IMR-90 (cell line): Measurements from ENCODE around the gene TRIM66. TPM values are rescaled to one million over a fixed set of nuclear protein-coding genes. Genes with fewer than 3 reads are reported as not detected.

Experiments used
- ATAC-seq: fragments of 200-7000 bp; cut with Tn5 transposase; 2 replicates; pipeline ENCODE4 v1.9.1; 2020; ENCODE audit warnings: low read depth, mild to moderate bottlenecking, moderate library complexity
- BruUV-seq: library from RNA; stranded (reverse); fragments of 400-500 nt; replicated peaks from 2 replicates; lab custom pipeline; 2021; lab: Mats Ljungman, UMichigan
- CTCF ChIA-PET: fragments of 300-600 bp; formaldehyde crosslinking; extraction: SDS; loops from one replicate; lab custom pipeline; 2021; ENCODE audit warnings: antibody characterized with exemption; lab: Yijun Ruan, JAX
- POLR2A ChIA-PET: fragments of 300-600 bp; sonication (Branson Sonifier 250); formaldehyde crosslinking; loops from one replicate; lab custom pipeline; 2022; ENCODE audit warnings: antibody characterized with exemption; ENCODE audit not compliant: unreplicated experiment; lab: Charles Lee
- DNase-seq: peaks from one replicate; pipeline ENCODE4 v3.0.0; 2013
- H2AFZ ChIP-seq: replicated peaks from 2 replicates; pipeline ENCODE3; 2013; ENCODE audit warnings: low read length, mild to moderate bottlenecking; ENCODE audit not compliant: poor library complexity
- H2AK5ac ChIP-seq: 2 replicates; pipeline ENCODE4 v1.6.1; 2013; ENCODE audit warnings: low read depth, low read length, inconsistent platforms
- H2AK9ac ChIP-seq: replicated peaks from 2 replicates; pipeline ENCODE3; 2013; ENCODE audit warnings: mild to moderate bottlenecking, low read depth, low read length, moderate library complexity; ENCODE audit not compliant: poor library complexity
- H2BK120ac ChIP-seq: 2 replicates; pipeline ENCODE4 v1.6.1; 2013; ENCODE audit warnings: low read depth, low read length, inconsistent platforms
- H2BK15ac ChIP-seq: 3 replicates; pipeline ENCODE4 v1.6.1; 2013; ENCODE audit warnings: low read depth, low read length, inconsistent platforms
- H2BK20ac ChIP-seq: 2 replicates; pipeline ENCODE4 v1.6.1; 2013; ENCODE audit warnings: low read depth, mild to moderate bottlenecking, inconsistent platforms, low read length, moderate library complexity
- H2BK5ac ChIP-seq: 2 replicates; pipeline ENCODE4 v1.6.1; 2013; ENCODE audit warnings: mild to moderate bottlenecking, low read depth, low read length, inconsistent platforms; ENCODE audit not compliant: poor library complexity, severe bottlenecking
- H3K14ac ChIP-seq: replicated peaks from 2 replicates; pipeline ENCODE4 v1.6.1; 2013; ENCODE audit warnings: low read depth, low read length, inconsistent platforms
- H3K18ac ChIP-seq: 2 replicates; pipeline ENCODE4 v1.6.1; 2013; ENCODE audit warnings: low read depth, low read length, control low read depth
- H3K23ac ChIP-seq: 2 replicates; pipeline ENCODE4 v1.6.1; 2013; ENCODE audit warnings: low read depth, low read length, inconsistent platforms
- H3K27ac ChIP-seq: 2 replicates; pipeline ENCODE4 v1.5.1; 2013; ENCODE audit warnings: mild to moderate bottlenecking, control low read depth, low read length; ENCODE audit not compliant: insufficient read depth
- H3K27me3 ChIP-seq: 2 replicates; pipeline ENCODE4 v1.6.1; 2013; ENCODE audit warnings: low read length; ENCODE audit not compliant: control insufficient read depth, insufficient read depth
- H3K36me3 ChIP-seq: 2 replicates; pipeline ENCODE4 v1.6.1; 2013; ENCODE audit warnings: low read length, mixed read lengths; ENCODE audit not compliant: control insufficient read depth, insufficient read depth
- H3K4ac ChIP-seq: 2 replicates; pipeline ENCODE4 v1.6.1; 2013; ENCODE audit warnings: low read depth, low read length, inconsistent platforms
- H3K4me1 ChIP-seq: 2 replicates; pipeline ENCODE4 v1.6.1; 2013; ENCODE audit warnings: low read length, mixed read lengths; ENCODE audit not compliant: control insufficient read depth, insufficient read depth
- H3K4me2 ChIP-seq: 2 replicates; pipeline ENCODE4 v1.6.1; 2013; ENCODE audit warnings: low read depth, mild to moderate bottlenecking, control low read depth, low read length, moderate library complexity
- H3K4me3 ChIP-seq: 2 replicates; pipeline ENCODE4 v1.5.1; 2013; ENCODE audit warnings: low read depth, mild to moderate bottlenecking, control low read depth, low read length, moderate library complexity; ENCODE audit not compliant: insufficient read depth
- H3K56ac ChIP-seq: 2 replicates; pipeline ENCODE4 v1.6.1; 2013; ENCODE audit warnings: low read length, inconsistent platforms; ENCODE audit not compliant: insufficient read depth; ENCODE audit errors: extremely low read depth
- H3K79me1 ChIP-seq, 2 experiments: 2 replicates each; pipeline ENCODE4 v1.6.1; 2013; ENCODE audit warnings: low read length in 2 of 2, inconsistent platforms in 1 of 2, low read depth in 1 of 2
- H3K9ac ChIP-seq: 2 replicates; pipeline ENCODE4 v1.6.1; 2013; ENCODE audit warnings: low read depth, low read length, control low read depth
- H3K9me1 ChIP-seq: 2 replicates; pipeline ENCODE4 v1.6.1; 2013; ENCODE audit warnings: low read length, inconsistent platforms; ENCODE audit not compliant: insufficient read depth
- H3K9me3 ChIP-seq: 2 replicates; pipeline ENCODE4 v1.6.1; 2013; ENCODE audit warnings: low read length; ENCODE audit not compliant: control insufficient read depth, insufficient read depth
- H4K20me1 ChIP-seq: 2 replicates; pipeline ENCODE4 v1.6.1; 2013; ENCODE audit warnings: low read length, inconsistent platforms; ENCODE audit not compliant: insufficient read depth
- H4K5ac ChIP-seq: 2 replicates; pipeline ENCODE4 v1.6.1; 2013; ENCODE audit warnings: mild to moderate bottlenecking, low read depth, low read length, control low read depth
- H4K8ac ChIP-seq, 2 experiments: 2 replicates each; pipeline ENCODE4 v1.6.1; 2013; ENCODE audit warnings: low read depth in 2 of 2, low read length in 2 of 2, control low read depth in 1 of 2, inconsistent platforms in 1 of 2
- H4K91ac ChIP-seq: 2 replicates; pipeline ENCODE4 v1.6.1; 2013; ENCODE audit warnings: low read depth, low read length, inconsistent platforms; ENCODE audit not compliant: insufficient read depth
- SMC3 ChIP-seq: fragments of 150-350 bp; IDR thresholded peaks from 2 replicates; pipeline ENCODE4 v1.6.1; 2016; ENCODE audit warnings: low read depth, mild to moderate bottlenecking, antibody characterized with exemption, low read length, moderate library complexity
- WGBS, 2 experiments: methylation state at CpG; one replicate each; pipeline versions ENCODE4 v1.1.5 to v1.1.7; 2013; ENCODE audit warnings: missing lambda C conversion rate in 2 of 2; ENCODE audit not compliant: insufficient read length in 1 of 2; ENCODE audit errors: extremely low coverage in 2 of 2; 5-methylcytosine and 5-hydroxymethylcytosine counted together
- dilution Hi-C: fragments of 300-500 bp; cut with HindIII; formaldehyde crosslinking; loops from one replicate; pipeline ENCODE4 v1.14.3; 2018; ENCODE audit warnings: low sequenced_read_pairs; ENCODE audit not compliant: unreplicated experiment
- in situ Hi-C: fragments of 300-500 bp; cut with MboI; formaldehyde crosslinking; loops from 3 replicates; pipeline ENCODE4 v1.14.3; 2019; ENCODE audit warnings: low sequenced_read_pairs, inconsistent platforms, mixed read lengths
- intact Hi-C: fragments of 100-400 bp; cut with micrococcal nuclease; formaldehyde crosslinking; loops from 2 replicates; pipeline ENCODE4 v1.10.0; 2022
- polyA plus RNA-seq, 3 experiments: library from polyadenylated mRNA; depleted of rRNA; stranded (reverse); fragments of >200 nt; gene quantifications; 2 replicates each; pipeline ENCODE4 v1.2.3, GENCODE V29; 2012; ENCODE audit warnings: low replicate concordance in 1 of 3
- total RNA-seq: library from RNA; depleted of rRNA; stranded (reverse); fragments of >200 nt; gene quantifications from 2 replicates; pipeline ENCODE4 v1.2.3, GENCODE V29; 2012
- TF ChIP-seq, protein P1 (sequence below): fragments of 150-350 bp; IDR thresholded peaks from 2 replicates; pipeline ENCODE4 v1.6.1; 2017; ENCODE audit warnings: mild to moderate bottlenecking, antibody characterized with exemption, low read length, low read depth

TRIM66 gene
- total and polyA plus RNA-seq, 2 of the 4 experiments (the other 2 are of a cell fraction), result 4.4 to 5.0 TPM

DNA sequence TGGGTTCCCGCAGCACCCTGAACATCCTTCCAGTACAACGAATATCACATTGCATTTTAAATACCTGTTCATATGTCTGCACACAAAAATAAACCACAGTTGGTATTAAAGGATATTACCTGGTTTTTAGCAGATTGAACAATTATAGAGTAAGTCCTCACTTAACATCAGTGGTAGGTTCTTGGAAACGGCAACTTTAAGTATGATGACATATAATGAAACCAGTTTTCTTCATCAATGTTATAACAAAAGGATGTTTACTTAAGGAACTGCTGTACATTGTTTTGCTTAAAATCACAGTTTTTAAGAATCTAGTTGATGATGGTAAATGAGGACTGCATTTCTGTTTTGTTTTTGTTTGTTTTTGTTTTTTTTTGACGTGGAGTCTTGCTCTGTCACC, 28.0 kb downstream of the TRIM66 start:
- Histone ChIP-seq H3K36me3 (no peaks in the 10 kb centered on the region; the same call in 1 of the 2 replicates), H3K4me1 (peaks cover 18% of the 10 kb centered on the region), H4K91ac (no peak overlapping the region), H3K4ac (no peak overlapping the region), H2AK9ac (no peak overlapping the region), H3K14ac (no peak overlapping the region), H4K20me1 (peaks cover 4% of the 10 kb centered on the region; the same call in 1 of the 2 replicates), H2BK120ac (0 out of 2 replicates have a peak overlapping the region, but pooled peaks have one; percentile 26), H4K5ac (no peak overlapping the region), H2BK15ac (no peak overlapping the region), H3K27me3 (no peaks in the 10 kb centered on the region), H2AK5ac (no peak overlapping the region), H3K23ac (no peak overlapping the region), H3K79me1 (peaks cover 2 to 15% of the 10 kb centered on the region in 2 experiments; a peak in 1 of 4 replicates), H3K56ac (no peak overlapping the region), H3K9me1 (peaks cover 22% of the 10 kb centered on the region), H2BK5ac (no peak overlapping the region), H3K4me2 (no peak overlapping the region), H3K18ac (no peak overlapping the region), H2AFZ (no peak overlapping the region), H2BK20ac (no peak overlapping the region), H3K27ac (no peak overlapping the region), H3K9ac (no peak overlapping the region), H4K8ac (no peak overlapping the region), H3K9me3 (no peaks in the 10 kb centered on the region), H3K4me3 (no peak overlapping the region)
- ATAC-seq (no peak), DNase-seq (peak; percentile 34)
- in situ Hi-C loops (no loop called here), intact Hi-C loops (no loop called here), dilution Hi-C loops (no loop called here)
- 50% methylated on average over 1 of the region's 4 CpGs; no CpG with 5 or more reads in 1 of the 2 experiments for WGBS, 2 experiments
- ChIA-PET CTCF (no interaction called here), POLR2A (no interaction called here)
- BruUV-seq, result no TSS peak
- TF ChIP-seq, protein P1, sequence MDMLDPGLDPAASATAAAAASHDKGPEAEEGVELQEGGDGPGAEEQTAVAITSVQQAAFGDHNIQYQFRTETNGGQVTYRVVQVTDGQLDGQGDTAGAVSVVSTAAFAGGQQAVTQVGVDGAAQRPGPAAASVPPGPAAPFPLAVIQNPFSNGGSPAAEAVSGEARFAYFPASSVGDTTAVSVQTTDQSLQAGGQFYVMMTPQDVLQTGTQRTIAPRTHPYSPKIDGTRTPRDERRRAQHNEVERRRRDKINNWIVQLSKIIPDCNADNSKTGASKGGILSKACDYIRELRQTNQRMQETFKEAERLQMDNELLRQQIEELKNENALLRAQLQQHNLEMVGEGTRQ, result no peak
- TF ChIP-seq SMC3, result no peak
